Tibial artery (tissue), 4 donors: ENCODE data around the gene ADRA2B.
"Not testable (repeated sequence)": the region's sequence is repeated elsewhere in the genome, so short reads cannot be mapped to it uniquely, and the experiment has no call there.

Experiments used
- DNase-seq, 2 donors: peaks; one replicate each; pipeline ENCODE4 v3.0.0-alpha.2; 2019
- H3K27ac ChIP-seq, 2 donors: fragments of 200-600 bp; sonication (generic) in 1 of 2; 1 replicate in 1 of 2; 2 replicates in 1 of 2; pipeline ENCODE4 v1.5.1; 2018 to 2019; ENCODE audit warnings: mild to moderate bottlenecking in 1 of 2
- H3K27me3 ChIP-seq, 2 donors: fragments of 200-600 bp; sonication (generic) in 1 of 2; one replicate each; pipeline versions ENCODE4 v1.5.1 to v1.6.0; 2016 to 2019
- H3K36me3 ChIP-seq, 3 donors: fragments of 200-600 bp; sonication (generic) in 2 of 3; one replicate each; pipeline ENCODE4 v1.5.1; 2016 to 2019; ENCODE audit warnings: mild to moderate bottlenecking in 2 of 3
- H3K4me1 ChIP-seq, 4 donors: fragments of 200-600 bp; sonication (generic) in 2 of 4; 1 replicate in 3 of 4; 2 replicates in 1 of 4; pipeline ENCODE4 v1.5.1; 2016 to 2019
- H3K4me3 ChIP-seq, 2 donors: fragments of 200-600 bp; sonication (generic) in 1 of 2; 1 replicate in 1 of 2; 2 replicates in 1 of 2; pipeline ENCODE4 v1.5.1; 2018 to 2019; ENCODE audit warnings: mild to moderate bottlenecking in 2 of 2
- H3K9me3 ChIP-seq, 3 donors: fragments of 200-600 bp; sonication (generic) in 1 of 3; one replicate each; pipeline ENCODE4 v1.5.1; 2016 to 2019
- CTCF ChIP-seq, 2 experiments: fragments of 200-600 bp in 1 of 2; fragments of 450-650 bp in 1 of 2; IDR thresholded peaks; one replicate each; pipeline ENCODE4 v1.5.1; 2017 to 2019; ENCODE audit warnings: antibody characterized with exemption in 2 of 2, mild to moderate bottlenecking in 1 of 2, moderate library complexity in 1 of 2
- intact Hi-C: fragments of 100-400 bp; cut with DNase I; formaldehyde crosslinking; loops from one replicate; pipeline ENCODE4 v1.15.0; 2023; ENCODE audit warnings: low total_unique reads

Gene ADRA2B

GRCh38 chr2:96085541-96086355, 30.6 kb downstream of the ADRA2B start:
- DNase-seq: peak in 1 of 2 donors; percentile 48
- no peaks in the 10 kb centered on the region for H3K9me3 ChIP-seq
- no peak overlapping the region for H3K27ac ChIP-seq
- no peak overlapping the region for H3K4me3 ChIP-seq
- TF ChIP-seq CTCF (IDR thresholded peaks at IDR 0.05): no peak
- no peaks in the 10 kb centered on the region for H3K36me3 ChIP-seq
- intact Hi-C loops: no loop called here
- no peaks in the 10 kb centered on the region for H3K4me1 ChIP-seq
- peaks cover 0 to 16% of the 10 kb centered on the region in 2 donors for H3K27me3 ChIP-seq

- peaks cover 0 to 16% of the 10 kb centered on the region in 2 donors for H3K27me3 ChIP-seq
- H3K4me1 ChIP-seq, DNase-seq, H3K36me3 ChIP-seq, H3K27ac ChIP-seq, intact Hi-C loops, H3K4me3 ChIP-seq, H3K9me3 ChIP-seq: not testable (repeated sequence)
Measured at GRCh38 chr2:96084858-96085518, 31.4 kb downstream of the ADRA2B start.

GRCh38 chr2:96083989-96084857, 32.1 kb downstream of the ADRA2B start:
- Histone ChIP-seq H3K4me1 (no peaks in the 10 kb centered on the region), H3K27ac (no peak overlapping the region), H3K27me3 (peaks cover 0 to 11% of the 10 kb centered on the region in 2 donors), H3K9me3 (no peaks in the 10 kb centered on the region), H3K4me3 (no peak overlapping the region), H3K36me3 (no peaks in the 10 kb centered on the region)
- no peak for DNase-seq
- intact Hi-C loops: no loop called here
- no peak for TF ChIP-seq CTCF (IDR thresholded peaks at IDR 0.05)

- intact Hi-C loops: no loop called here
- DNase-seq: peak in 1 of 2 donors; percentile 64
- H3K36me3 ChIP-seq: no peaks in the 10 kb centered on the region
- H3K9me3 ChIP-seq: no peaks in the 10 kb centered on the region
- no peak overlapping the region for H3K4me3 ChIP-seq
- H3K27ac ChIP-seq: no peak overlapping the region
- no peaks in the 10 kb centered on the region for H3K4me1 ChIP-seq
- no peak for TF ChIP-seq CTCF (IDR thresholded peaks at IDR 0.05)
- H3K27me3 ChIP-seq: peaks cover 0 to 11% of the 10 kb centered on the region in 2 donors
Measured at GRCh38 chr2:96083064-96083939, 33.1 kb downstream of the ADRA2B start.

- no peaks in the 10 kb centered on the region for H3K4me1 ChIP-seq
- H3K4me3 ChIP-seq: no peak overlapping the region
- TF ChIP-seq CTCF (IDR thresholded peaks at IDR 0.05): no peak
- no peaks in the 10 kb centered on the region for H3K36me3 ChIP-seq
- H3K27me3 ChIP-seq: peaks cover 0 to 11% of the 10 kb centered on the region in 2 donors
- intact Hi-C loops: no loop called here
- DNase-seq: no peak
- no peak overlapping the region for H3K27ac ChIP-seq
- H3K9me3 ChIP-seq: peaks cover 0 to under 1% (median 0%) of the 10 kb centered on the region in 3 donors
Measured at GRCh38 chr2:96082211-96083063, 33.9 kb downstream of the ADRA2B start.
